Activated T-cell treated with anti-CD3 and anti-CD28 coated beads, Interleukin-2, amount 50 U/mL, for 72 hours (primary cell): ENCODE measurements around the gene SDF4. TPM values are rescaled to one million over a fixed set of nuclear protein-coding genes. Genes with fewer than 3 reads are reported as not detected.
"Not testable (repeated sequence)": the region's sequence is repeated elsewhere in the genome, so short reads cannot be mapped to it uniquely, and the experiment has no call there.

Experiments
- ATAC-seq, 2 donors: fragments of 150-1000 bp; cut with Tn5 transposase; replicated peaks in 1 of 2; 2 replicates each; pipeline ENCODE4 v1.10.0; 2021; ENCODE audit warnings: moderate library complexity in 2 of 2, mild to moderate bottlenecking in 1 of 2
- DNase-seq, 2 donors: peaks; one replicate each; pipeline ENCODE4 v3.0.0; 2021 to 2022; ENCODE audit warnings: mixed read lengths in 1 of 2
- H3K27ac Mint-ChIP-seq: one replicate; pipeline ENCODE4 v1.8.0; 2022; ENCODE audit warnings: mild to moderate bottlenecking, moderate library complexity, mixed read lengths
- H3K27me3 Mint-ChIP-seq: one replicate; pipeline ENCODE4 v1.8.0; 2022; ENCODE audit warnings: low read depth, mixed read lengths
- H3K36me3 Mint-ChIP-seq, 2 donors: one replicate each; pipeline ENCODE4 v1.8.0; 2022; ENCODE audit warnings: mixed read lengths in 2 of 2, mild to moderate bottlenecking in 1 of 2; ENCODE audit not compliant: insufficient read depth in 2 of 2
- H3K4me1 Mint-ChIP-seq: one replicate; pipeline ENCODE4 v1.8.0; 2022; ENCODE audit warnings: low read depth, mixed read lengths
- H3K4me3 Mint-ChIP-seq, 2 donors: one replicate each; pipeline ENCODE4 v1.8.0; 2022; ENCODE audit warnings: mild to moderate bottlenecking in 2 of 2, mixed read lengths in 2 of 2, moderate library complexity in 2 of 2
- H3K9me3 Mint-ChIP-seq, 2 donors: one replicate each; pipeline ENCODE4 v1.8.0; 2022; ENCODE audit warnings: mixed read lengths in 2 of 2
- total RNA-seq, 2 donors: library from RNA; stranded (reverse); gene quantifications; one replicate each; pipeline ENCODE4 v1.2.3, GENCODE V29; 2022

SDF4 gene
- total RNA-seq, 2 donors from 2014 or later: 188 to 348 TPM

- no peak for ATAC-seq
- peaks cover 6 to 9% of the 10 kb centered on the region in 2 donors for H3K9me3 Mint-ChIP-seq
- peaks cover 19% of the 10 kb centered on the region for H3K4me1 Mint-ChIP-seq
- no peaks in the 10 kb centered on the region for H3K27me3 Mint-ChIP-seq
- H3K36me3 Mint-ChIP-seq: peaks cover 12 to 13% of the 10 kb centered on the region in 2 donors
- no peak for DNase-seq
- no peak overlapping the region for H3K4me3 Mint-ChIP-seq
- H3K27ac Mint-ChIP-seq: no peak overlapping the region
Observed at GRCh38 chr1:1198423-1199140, 33.2 kb downstream of the SDF4 start.

GRCh38 chr1:1197551-1198422 is 34.0 kb downstream of the SDF4 start:
- ATAC-seq (no peak), DNase-seq (no peak)
- H3K27ac Mint-ChIP-seq: no peak overlapping the region
- peaks cover 19% of the 10 kb centered on the region for H3K4me1 Mint-ChIP-seq
- peaks cover 12 to 13% of the 10 kb centered on the region in 2 donors for H3K36me3 Mint-ChIP-seq
- no peaks in the 10 kb centered on the region for H3K27me3 Mint-ChIP-seq
- no peak overlapping the region for H3K4me3 Mint-ChIP-seq
- H3K9me3 Mint-ChIP-seq: peaks cover 6 to 9% of the 10 kb centered on the region in 2 donors

GRCh38 chr1:1197188-1197500 is 34.7 kb downstream of the SDF4 start:
- Mint-ChIP-seq H3K4me1 (peaks cover 19% of the 10 kb centered on the region), H3K9me3 (peaks cover 6 to 10% of the 10 kb centered on the region in 2 donors), H3K27me3 (no peaks in the 10 kb centered on the region), H3K27ac (no peak overlapping the region), H3K4me3 (no peak overlapping the region), H3K36me3 (peaks cover 14 to 16% of the 10 kb centered on the region in 2 donors)
- ATAC-seq: no peak
- DNase-seq: no peak

GRCh38 chr1:1196431-1197187 is 35.2 kb downstream of the SDF4 start:
- Mint-ChIP-seq H3K36me3 (peaks cover 17 to 19% of the 10 kb centered on the region in 2 donors), H3K4me1 (peaks cover 19% of the 10 kb centered on the region), H3K4me3 (no peak overlapping the region), H3K27me3 (no peaks in the 10 kb centered on the region), H3K9me3 (peaks cover 6 to 14% of the 10 kb centered on the region in 2 donors), H3K27ac (peak overlapping the region; percentile 58)
- DNase-seq (no peak), ATAC-seq (no peak)

GRCh38 chr1:1195726-1196125 is 36.1 kb downstream of the SDF4 start:
- not testable (repeated sequence) for ATAC-seq, H3K4me3 Mint-ChIP-seq, H3K27me3 Mint-ChIP-seq, DNase-seq
- Mint-ChIP-seq H3K27ac (peak overlapping the region; percentile 58), H3K36me3 (peaks cover 17 to 19% of the 10 kb centered on the region in 2 donors), H3K9me3 (peaks cover 6 to 14% of the 10 kb centered on the region in 2 donors), H3K4me1 (peaks cover 18% of the 10 kb centered on the region)

GRCh38 chr1:1194723-1195122 is 37.1 kb downstream of the SDF4 start:
- peaks cover 6 to 14% of the 10 kb centered on the region in 2 donors for H3K9me3 Mint-ChIP-seq
- H3K36me3 Mint-ChIP-seq: peaks cover 17 to 19% of the 10 kb centered on the region in 2 donors
- H3K27ac Mint-ChIP-seq: peak overlapping the region; percentile 36
- peaks cover 11% of the 10 kb centered on the region for H3K4me1 Mint-ChIP-seq
- ATAC-seq: no peak
- H3K4me3 Mint-ChIP-seq: no peak overlapping the region
- no peaks in the 10 kb centered on the region for H3K27me3 Mint-ChIP-seq
- no peak for DNase-seq

- no peak for DNase-seq
- no peak for ATAC-seq
- Mint-ChIP-seq H3K4me3 (no peak overlapping the region), H3K27ac (no peak overlapping the region), H3K9me3 (peaks cover 6 to 14% of the 10 kb centered on the region in 2 donors), H3K4me1 (peaks cover 7% of the 10 kb centered on the region), H3K27me3 (no peaks in the 10 kb centered on the region), H3K36me3 (peaks cover 17 to 19% of the 10 kb centered on the region in 2 donors)
Observed at GRCh38 chr1:1191734-1192133, 40.1 kb downstream of the SDF4 start.

- no peak for ATAC-seq
- DNase-seq: no peak
- no peaks in the 10 kb centered on the region for H3K27me3 Mint-ChIP-seq
- peaks cover 0 to 6% of the 10 kb centered on the region in 2 donors for H3K9me3 Mint-ChIP-seq
- H3K36me3 Mint-ChIP-seq: peaks cover 4 to 7% of the 10 kb centered on the region in 2 donors
- no peaks in the 10 kb centered on the region for H3K4me1 Mint-ChIP-seq
- H3K4me3 Mint-ChIP-seq: no peak overlapping the region
- H3K27ac Mint-ChIP-seq: no peak overlapping the region
Observed at GRCh38 chr1:1189111-1189510, 42.7 kb downstream of the SDF4 start.

GRCh38 chr1:1187938-1188337 is 43.9 kb downstream of the SDF4 start:
- Mint-ChIP-seq H3K36me3 (peaks cover 4 to 7% of the 10 kb centered on the region in 2 donors), H3K27me3 (peaks cover 5% of the 10 kb centered on the region), H3K4me1 (no peaks in the 10 kb centered on the region), H3K9me3 (peaks cover 0 to 6% of the 10 kb centered on the region in 2 donors), H3K4me3 (no peak overlapping the region), H3K27ac (no peak overlapping the region)
- no peak for ATAC-seq
- no peak for DNase-seq

GRCh38 chr1:1185101-1185765 is 46.6 kb downstream of the SDF4 start:
- Mint-ChIP-seq H3K27me3 (peaks cover 21% of the 10 kb centered on the region), H3K4me1 (no peaks in the 10 kb centered on the region), H3K4me3 (no peak overlapping the region), H3K27ac (no peak overlapping the region), H3K36me3 (no peaks in the 10 kb centered on the region), H3K9me3 (no peaks in the 10 kb centered on the region)
- DNase-seq: no peak
- no peak for ATAC-seq

GRCh38 chr1:1183833-1184775 is 47.7 kb downstream of the SDF4 start:
- Mint-ChIP-seq H3K4me1 (no peaks in the 10 kb centered on the region), H3K27ac (no peak overlapping the region), H3K27me3 (peaks cover 21% of the 10 kb centered on the region), H3K9me3 (no peaks in the 10 kb centered on the region), H3K4me3 (no peak overlapping the region), H3K36me3 (no peaks in the 10 kb centered on the region)
- DNase-seq (no peak), ATAC-seq (peak; percentile 26 to 37)
